Measurements from ENCODE around the gene SCCPDH. TPM values are rescaled to one million over a fixed set of nuclear protein-coding genes. Genes with fewer than 3 reads are reported as not detected.
"Not testable (repeated sequence)": the region's sequence is repeated elsewhere in the genome, so short reads cannot be mapped to it uniquely, and the experiment has no call there.

The SCCPDH gene
- total RNA-seq, 4 donors from 2014 or later, result 13.3 to 23.3 (median 17.0) TPM

- 51 to 63% methylated on average over 12 of the region's 12 CpGs for whole genome bisulfite sequencing, 2 donors
- no peak for DNase-seq (ENCODE audit: low spot score in 2 of 2)
- TF ChIP-seq POLR2A (IDR thresholded peaks at IDR 0.05), result no peak
- no peak for TF ChIP-seq CTCF (IDR thresholded peaks at IDR 0.05)
- intact Hi-C loops (cut with DNase I; ENCODE audit: low total_unique reads), result loop anchor here (10.0 kb wide), 1 partner anchor 185 kb away; the partner anchor contains the start of gene SMYD3
- no peak overlapping the region for H3K4me3 ChIP-seq (ENCODE audit: low read depth, poor library complexity, severe bottlenecking)
Measured at GRCh38 chr1:246690100-246690499, 34.1 kb upstream of the SCCPDH start.

- intact Hi-C loops (cut with DNase I; ENCODE audit: low total_unique reads), result loop anchor here (10.0 kb wide), 1 partner anchor 187 kb away; the partner anchor contains the start of gene SMYD3
- no peak overlapping the region for H3K4me3 ChIP-seq (ENCODE audit: low read depth, poor library complexity, severe bottlenecking)
- 64 to 67% methylated on average over 15 of the region's 15 CpGs for WGBS, 2 donors
- TF ChIP-seq CTCF (IDR thresholded peaks at IDR 0.05), result no peak
- TF ChIP-seq POLR2A (IDR thresholded peaks at IDR 0.05), result no peak
- no peak for DNase-seq (ENCODE audit: low spot score in 2 of 2)
Measured at GRCh38 chr1:246691622-246692495, 32.4 kb upstream of the SCCPDH start.

DNA sequence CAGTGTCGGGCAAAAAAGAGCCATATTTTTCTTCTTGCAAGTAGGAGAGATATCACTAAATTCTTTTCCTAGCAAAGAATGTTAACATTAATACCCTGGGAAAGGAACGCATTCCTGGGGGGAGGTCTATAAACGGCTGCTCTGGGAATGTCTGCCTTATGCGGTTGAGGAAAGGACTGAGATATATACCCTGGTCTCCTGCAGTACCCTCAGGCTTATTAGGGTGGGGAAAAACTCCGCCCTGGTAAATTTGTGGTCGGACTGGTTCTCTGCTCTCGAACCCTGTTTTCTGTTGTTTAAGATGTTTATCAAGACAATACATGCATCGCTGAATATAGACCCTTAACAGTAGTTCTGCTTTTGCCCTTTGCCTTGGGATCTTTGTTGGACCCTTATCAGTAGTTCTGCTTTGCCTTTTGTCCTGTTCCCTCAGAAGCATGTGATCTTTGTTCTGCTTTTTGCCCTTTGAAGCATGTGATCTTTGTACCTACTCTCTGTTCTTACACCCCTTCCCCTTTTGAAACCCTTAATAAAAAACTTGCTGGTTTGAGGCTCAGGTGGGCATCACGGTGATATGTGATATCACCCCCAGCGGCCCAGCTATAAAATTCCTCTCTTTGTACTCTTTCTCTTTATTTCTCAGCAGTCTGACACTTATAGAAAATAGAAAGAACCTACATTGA lies 29.9 kb upstream of the SCCPDH start:
- intact Hi-C loops (cut with DNase I; ENCODE audit: low total_unique reads), result loop anchor here (10.0 kb wide), 1 partner anchor 190 kb away; the partner anchor contains the start of gene SMYD3
- H3K4me3 ChIP-seq (ENCODE audit: low read depth, poor library complexity, severe bottlenecking); DNase-seq (ENCODE audit: low spot score in 2 of 2): not testable (repeated sequence)
- 85% methylated on average over 10 of the region's 10 CpGs for WGBS, 2 donors

GRCh38 chr1:246695136-246695535 lies 29.1 kb upstream of the SCCPDH start:
- H3K4me3 ChIP-seq (ENCODE audit: low read depth, poor library complexity, severe bottlenecking), result no peak overlapping the region
- TF ChIP-seq POLR2A (IDR thresholded peaks at IDR 0.05) (no peak), CTCF (IDR thresholded peaks at IDR 0.05) (no peak)
- intact Hi-C loops (cut with DNase I; ENCODE audit: low total_unique reads), result loop anchor here (10.0 kb wide), 1 partner anchor 190 kb away; the partner anchor contains the start of gene SMYD3
- 65 to 68% methylated on average over 3 of the region's 3 CpGs for WGBS, 2 donors
- DNase-seq (ENCODE audit: low spot score in 2 of 2), result no peak

DNA sequence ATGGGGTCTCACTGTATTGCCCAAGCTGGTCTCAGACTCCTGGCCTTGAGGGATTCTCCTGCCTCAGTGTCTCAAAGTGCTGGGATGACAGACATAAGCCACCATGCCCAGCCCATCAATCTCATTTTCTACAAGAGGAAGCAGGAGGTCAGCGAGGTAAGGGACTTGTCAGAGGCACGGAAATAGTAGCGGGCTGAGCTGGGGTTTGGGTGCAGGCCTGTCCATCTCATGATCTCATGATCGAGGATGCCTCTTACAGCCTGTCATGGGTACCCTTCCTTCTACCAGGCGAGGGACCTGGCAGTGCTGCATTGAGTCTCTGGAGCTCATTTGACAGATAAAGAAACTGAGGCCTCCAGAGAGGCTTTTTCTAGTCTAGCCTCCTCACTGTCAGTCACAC lies 28.5 kb upstream of the SCCPDH start:
- intact Hi-C loops (cut with DNase I; ENCODE audit: low total_unique reads), result loop anchor here (10.0 kb wide), 1 partner anchor 191 kb away; the partner anchor contains the start of gene SMYD3
- TF ChIP-seq CTCF (IDR thresholded peaks at IDR 0.05) (no peak), POLR2A (IDR thresholded peaks at IDR 0.05) (no peak)
- DNase-seq (ENCODE audit: low spot score in 2 of 2), result peak in 1 of 2 donors; percentile 61
- WGBS, 2 donors, result 88 to 95% methylated on average over 5 of the region's 5 CpGs
- H3K4me3 ChIP-seq (ENCODE audit: low read depth, poor library complexity, severe bottlenecking), result no peak overlapping the region

Data from lower leg skin (tissue), 4 donors.